ENCODE data around the gene DMWD.
A peak's percentile ranks its signal among the peaks of the same experiment; 100 is the strongest.
"Not testable (repeated sequence)": the region's sequence is repeated elsewhere in the genome, so short reads cannot be mapped to it uniquely, and the experiment has no call there.

The DMWD gene

GRCh38 chr19:45816236-45817009, 23.8 kb upstream of the DMWD start:
- no peak for DNase-seq

GRCh38 chr19:45815481-45816216, 23.0 kb upstream of the DMWD start:
- DNase-seq: no peak

- DNase-seq: no peak
These were observed 22.3 kb upstream of the DMWD start, which contains the start of gene RSPH6A for GRCh38 chr19:45814851-45815480. Gene RSPH6A, minus strand, starts transcription at chr19:45815308. Its CDS starts 132 bp downstream, at chr19:45815176.

GRCh38 chr19:45814166-45814780, 21.6 kb upstream of the DMWD start:
- no peak for DNase-seq

GRCh38 chr19:45812297-45812696, 19.7 kb upstream of the DMWD start:
- no peak for DNase-seq

- no peak for DNase-seq
These were observed 17.1 kb upstream of the DMWD start for GRCh38 chr19:45809643-45810159.

- no peak for DNase-seq
These were observed 13.1 kb upstream of the DMWD start for GRCh38 chr19:45805719-45806118.

- DNase-seq: no peak
These were observed 12.2 kb upstream of the DMWD start for GRCh38 chr19:45804959-45805230.

- no peak for DNase-seq
These were observed 11.7 kb upstream of the DMWD start for GRCh38 chr19:45804140-45804958.

GRCh38 chr19:45801603-45802175, 9.0 kb upstream of the DMWD start:
- no peak for DNase-seq

GRCh38 chr19:45800070-45800553, 7.5 kb upstream of the DMWD start:
- no peak for DNase-seq

GRCh38 chr19:45799541-45799940, 6.9 kb upstream of the DMWD start:
- not testable (repeated sequence) for DNase-seq

- peak in 32 of 58 donors; percentile 5 to 68 (median 24) for DNase-seq
These were observed 6.4 kb upstream of the DMWD start for GRCh38 chr19:45798995-45799517.

- no peak for DNase-seq
These were observed 2.0 kb upstream of the DMWD start for GRCh38 chr19:45794627-45795026.

- no peak for DNase-seq
These were observed 1.2 kb upstream of the DMWD start for GRCh38 chr19:45793876-45794275.

GRCh38 chr19:45793178-45793564, 526 bp upstream of the DMWD start:
- DNase-seq: no peak

- no peak for DNase-seq
These were observed 738 bp downstream of the DMWD start for GRCh38 chr19:45791744-45792469.

- peak in 1 of 58 donors; percentile 22 for DNase-seq
These were observed 1.7 kb downstream of the DMWD start for GRCh38 chr19:45790942-45791341.

- DNase-seq: no peak
These were observed 3.4 kb downstream of the DMWD start for GRCh38 chr19:45789035-45789786.
